Ishikawa (cell line): ENCODE measurements around the gene OSGIN1.

Experiments used
- CEBPB ChIP-seq: IDR thresholded peaks from 2 replicates; pipeline ENCODE4 v1.6.1; 2012
- CREB1 ChIP-seq: IDR thresholded peaks from 2 replicates; pipeline ENCODE4 v1.6.1; 2012; ENCODE audit warnings: low read depth
- EGR1 ChIP-seq: IDR thresholded peaks from 2 replicates; pipeline ENCODE4 v1.6.1; 2012
- EP300 ChIP-seq: IDR thresholded peaks from 2 replicates; pipeline ENCODE4 v1.6.1; 2012; ENCODE audit warnings: borderline replicate concordance
- FOXM1 ChIP-seq: IDR thresholded peaks from 2 replicates; pipeline ENCODE4 v1.6.1; 2012; ENCODE audit warnings: low read depth, borderline replicate concordance
- RAD21 ChIP-seq: IDR thresholded peaks from 2 replicates; pipeline ENCODE4 v1.6.1; 2012; ENCODE audit warnings: low read depth
- TAF1 ChIP-seq: IDR thresholded peaks from 2 replicates; pipeline ENCODE4 v1.6.1; 2012; ENCODE audit warnings: low read depth, mild to moderate bottlenecking
- TCF12 ChIP-seq: IDR thresholded peaks from 2 replicates; pipeline ENCODE4 v1.6.1; 2012; ENCODE audit warnings: low read depth
- TEAD4 ChIP-seq: IDR thresholded peaks from 2 replicates; pipeline ENCODE4 v1.6.1; 2012
- YY1 ChIP-seq: IDR thresholded peaks from 2 replicates; pipeline ENCODE4 v1.6.1; 2012; ENCODE audit warnings: low read depth
- ZBTB7A ChIP-seq: IDR thresholded peaks from 2 replicates; pipeline ENCODE4 v1.6.1; 2012; ENCODE audit warnings: low read depth
- TF ChIP-seq, protein P1 (sequence below): IDR thresholded peaks from 2 replicates; pipeline ENCODE4 v1.6.1; 2012
- TF ChIP-seq, protein P2 (sequence below): IDR thresholded peaks from 2 replicates; pipeline ENCODE4 v1.6.1; 2012; ENCODE audit warnings: low read depth, mild to moderate bottlenecking
- TF ChIP-seq, protein P3 (sequence below): IDR thresholded peaks from 2 replicates; pipeline ENCODE4 v1.6.1; 2012

OSGIN1 gene

DNA sequence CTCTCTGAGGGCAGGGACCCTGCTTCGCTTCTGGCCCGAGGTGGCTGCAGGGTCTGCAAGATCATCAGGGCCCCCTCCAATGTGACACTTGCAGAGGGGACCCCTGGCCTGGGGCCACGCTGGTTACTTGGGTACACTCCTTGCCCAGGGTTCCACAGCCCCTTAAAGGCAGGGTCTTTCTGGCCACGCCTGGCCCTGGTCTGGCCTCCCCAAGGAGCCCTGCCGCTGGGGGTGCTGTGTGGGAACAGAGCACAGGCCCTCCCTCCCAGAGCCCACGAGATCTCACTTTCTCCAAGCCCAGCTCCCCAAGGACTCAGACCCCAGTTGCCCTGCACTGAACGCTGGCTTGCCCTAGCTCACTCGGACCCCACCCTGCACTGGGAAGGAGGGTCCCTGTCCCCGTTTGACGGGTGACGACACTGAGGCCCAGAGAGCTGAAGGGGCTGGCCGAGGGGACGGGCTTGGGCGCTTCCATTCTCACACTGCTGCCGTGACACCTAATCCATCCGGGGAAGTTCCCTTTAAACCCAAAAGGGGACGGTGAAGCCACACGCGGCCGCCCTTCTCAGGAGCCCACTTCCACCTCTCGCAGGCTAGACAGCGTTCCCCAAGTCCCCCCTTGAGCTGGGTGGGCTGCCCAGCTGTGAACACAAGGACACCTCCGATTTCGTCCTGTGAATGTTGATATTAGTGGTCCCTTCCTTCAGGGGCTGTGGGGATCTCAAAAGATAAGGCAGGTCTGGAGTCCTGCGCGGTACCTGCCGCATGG lies 26.9 kb upstream of the OSGIN1 start:
- TF ChIP-seq TEAD4 (no peak), TAF1 (no peak), CREB1 (no peak), EGR1 (no peak), EP300 (no peak), CEBPB (no peak), TCF12 (no peak), YY1 (no peak)
- TF ChIP-seq, protein P1, sequence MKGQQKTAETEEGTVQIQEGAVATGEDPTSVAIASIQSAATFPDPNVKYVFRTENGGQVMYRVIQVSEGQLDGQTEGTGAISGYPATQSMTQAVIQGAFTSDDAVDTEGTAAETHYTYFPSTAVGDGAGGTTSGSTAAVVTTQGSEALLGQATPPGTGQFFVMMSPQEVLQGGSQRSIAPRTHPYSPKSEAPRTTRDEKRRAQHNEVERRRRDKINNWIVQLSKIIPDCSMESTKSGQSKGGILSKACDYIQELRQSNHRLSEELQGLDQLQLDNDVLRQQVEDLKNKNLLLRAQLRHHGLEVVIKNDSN: no peak
- TF ChIP-seq, protein P2, sequence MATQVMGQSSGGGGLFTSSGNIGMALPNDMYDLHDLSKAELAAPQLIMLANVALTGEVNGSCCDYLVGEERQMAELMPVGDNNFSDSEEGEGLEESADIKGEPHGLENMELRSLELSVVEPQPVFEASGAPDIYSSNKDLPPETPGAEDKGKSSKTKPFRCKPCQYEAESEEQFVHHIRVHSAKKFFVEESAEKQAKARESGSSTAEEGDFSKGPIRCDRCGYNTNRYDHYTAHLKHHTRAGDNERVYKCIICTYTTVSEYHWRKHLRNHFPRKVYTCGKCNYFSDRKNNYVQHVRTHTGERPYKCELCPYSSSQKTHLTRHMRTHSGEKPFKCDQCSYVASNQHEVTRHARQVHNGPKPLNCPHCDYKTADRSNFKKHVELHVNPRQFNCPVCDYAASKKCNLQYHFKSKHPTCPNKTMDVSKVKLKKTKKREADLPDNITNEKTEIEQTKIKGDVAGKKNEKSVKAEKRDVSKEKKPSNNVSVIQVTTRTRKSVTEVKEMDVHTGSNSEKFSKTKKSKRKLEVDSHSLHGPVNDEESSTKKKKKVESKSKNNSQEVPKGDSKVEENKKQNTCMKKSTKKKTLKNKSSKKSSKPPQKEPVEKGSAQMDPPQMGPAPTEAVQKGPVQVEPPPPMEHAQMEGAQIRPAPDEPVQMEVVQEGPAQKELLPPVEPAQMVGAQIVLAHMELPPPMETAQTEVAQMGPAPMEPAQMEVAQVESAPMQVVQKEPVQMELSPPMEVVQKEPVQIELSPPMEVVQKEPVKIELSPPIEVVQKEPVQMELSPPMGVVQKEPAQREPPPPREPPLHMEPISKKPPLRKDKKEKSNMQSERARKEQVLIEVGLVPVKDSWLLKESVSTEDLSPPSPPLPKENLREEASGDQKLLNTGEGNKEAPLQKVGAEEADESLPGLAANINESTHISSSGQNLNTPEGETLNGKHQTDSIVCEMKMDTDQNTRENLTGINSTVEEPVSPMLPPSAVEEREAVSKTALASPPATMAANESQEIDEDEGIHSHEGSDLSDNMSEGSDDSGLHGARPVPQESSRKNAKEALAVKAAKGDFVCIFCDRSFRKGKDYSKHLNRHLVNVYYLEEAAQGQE: no peak
- TF ChIP-seq, protein P3, sequence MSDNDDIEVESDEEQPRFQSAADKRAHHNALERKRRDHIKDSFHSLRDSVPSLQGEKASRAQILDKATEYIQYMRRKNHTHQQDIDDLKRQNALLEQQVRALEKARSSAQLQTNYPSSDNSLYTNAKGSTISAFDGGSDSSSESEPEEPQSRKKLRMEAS: no peak

DNA sequence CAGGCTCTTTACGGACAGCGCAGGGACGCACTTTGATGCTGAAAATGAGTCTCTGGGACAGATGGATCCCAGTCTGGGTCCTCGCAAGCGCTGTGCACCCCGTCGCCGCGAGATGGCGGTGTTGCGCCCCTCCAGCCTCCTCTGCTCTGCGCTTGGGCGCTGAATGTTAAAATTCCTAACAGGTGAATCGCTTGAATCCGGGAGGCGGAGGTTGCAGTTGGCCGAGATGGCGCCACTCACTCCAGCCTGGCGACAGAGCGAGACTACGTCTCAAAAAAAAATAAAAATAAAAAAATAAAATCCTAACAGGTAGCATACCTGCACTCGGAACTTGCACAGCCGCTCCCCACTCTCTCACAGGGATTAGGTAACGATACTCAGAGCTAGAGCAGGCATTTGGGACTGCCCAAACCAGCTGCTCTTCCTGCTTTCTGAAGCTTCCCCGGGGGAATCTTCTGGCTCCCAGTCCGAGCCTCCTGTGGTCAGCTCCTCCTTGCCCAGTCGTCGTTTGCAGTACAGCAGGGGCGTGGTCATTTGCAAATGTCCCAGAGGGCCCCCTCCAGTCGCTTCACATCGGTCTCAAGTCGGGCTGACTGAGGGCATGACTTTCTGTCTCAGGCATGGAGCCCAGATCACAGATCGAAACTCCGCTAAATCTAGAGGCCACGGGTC lies 26.2 kb upstream of the OSGIN1 start:
- TF ChIP-seq, protein P1: no peak
- TF ChIP-seq EP300 (no peak), ZBTB7A (no peak), TEAD4 (peak; percentile 25; the same call in 1 of the 2 replicates), CREB1 (no peak), TAF1 (no peak), TCF12 (no peak), FOXM1 (no peak), YY1 (0 out of 2 replicates have a peak, but pooled peaks have one; percentile 10), RAD21 (peak; percentile 83)
- TF ChIP-seq, protein P2: no peak
- TF ChIP-seq, protein P3: peak; percentile 40; the same call in 1 of the 2 replicates

DNA sequence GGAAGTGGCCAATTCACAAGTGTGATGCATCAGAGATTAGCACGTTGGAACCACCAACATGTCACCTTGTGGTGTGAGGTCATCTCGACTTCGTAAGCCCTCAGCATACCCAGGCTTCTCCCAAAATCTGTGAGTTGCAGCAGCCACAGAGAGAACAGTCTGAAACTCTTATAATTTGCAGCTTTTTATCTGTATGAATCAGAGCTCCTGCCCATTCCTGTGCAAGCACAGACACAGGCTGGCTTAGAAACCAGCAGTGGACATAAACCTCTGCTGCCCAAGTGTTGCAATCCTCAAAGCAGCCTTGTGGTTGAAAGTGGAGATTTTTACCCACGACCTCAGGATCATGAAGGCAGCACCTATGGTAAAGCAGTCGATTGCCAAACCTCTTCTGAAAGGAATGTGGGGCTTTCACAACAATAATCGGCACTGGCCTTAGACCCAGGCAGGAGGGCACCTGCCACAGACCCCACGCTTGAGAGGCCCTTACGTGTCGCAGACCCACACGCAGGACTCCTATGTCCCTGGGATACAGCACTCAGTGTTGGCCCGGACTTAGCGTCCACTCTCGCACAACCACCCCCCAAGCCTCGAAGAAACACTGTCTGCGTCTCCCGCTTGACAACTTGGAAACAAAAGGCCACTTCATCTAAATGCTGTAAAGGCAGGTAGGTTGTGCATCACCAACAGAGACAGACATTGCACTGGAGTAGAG lies 24.5 kb upstream of the OSGIN1 start:
- TF ChIP-seq ZBTB7A: no peak
- no peak for TF ChIP-seq RAD21
- TF ChIP-seq CEBPB: no peak
- no peak for TF ChIP-seq TEAD4
- TF ChIP-seq EGR1: no peak
- TF ChIP-seq TAF1: no peak
- TF ChIP-seq, protein P1: no peak

DNA sequence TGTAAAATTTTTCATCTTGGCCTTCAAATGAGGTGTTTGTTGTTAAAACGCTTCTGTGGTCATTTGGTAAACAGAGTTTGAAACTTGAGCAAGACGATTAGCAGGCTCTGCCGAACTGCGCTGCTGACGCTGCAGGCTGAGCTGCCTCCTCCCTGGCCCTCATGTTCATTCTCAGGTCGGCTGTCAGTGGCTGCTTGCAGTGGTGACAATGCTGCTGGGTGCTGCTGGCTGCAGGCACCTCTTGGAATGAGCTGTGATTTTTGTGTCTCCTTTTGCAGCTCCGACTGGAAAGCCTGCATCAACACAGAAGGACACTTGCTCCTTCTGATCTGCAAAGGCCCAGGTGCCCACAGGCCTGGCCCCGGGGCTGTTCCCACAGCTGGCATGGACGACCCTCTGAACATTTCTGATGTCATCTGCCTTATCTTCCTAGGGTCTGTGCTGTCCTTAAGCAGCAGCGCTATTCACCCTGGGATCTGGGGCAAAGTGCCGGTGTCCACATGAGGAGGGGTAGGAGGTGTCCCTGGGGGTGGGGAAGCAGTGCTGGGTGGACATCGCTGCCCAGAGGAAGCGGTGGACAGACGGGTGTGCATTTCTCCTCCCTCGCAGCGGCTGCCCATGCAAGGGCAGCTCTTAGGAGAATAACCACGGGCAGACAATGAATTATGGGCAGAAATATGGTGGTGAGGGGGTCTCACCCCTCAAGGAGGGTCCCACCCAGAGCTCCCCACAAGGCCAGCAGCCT lies 23.1 kb upstream of the OSGIN1 start:
- no peak for TF ChIP-seq TEAD4
- TF ChIP-seq, protein P1: no peak
- no peak for TF ChIP-seq EP300
- TF ChIP-seq, protein P3: no peak
- no peak for TF ChIP-seq TCF12
